MM.1S (cell line): ENCODE measurements around the gene CYP39A1.

Source experiments
- DNase-seq: peaks from one replicate; pipeline ENCODE4 v3.0.0-alpha.2; 2015
- H2AFZ ChIP-seq: fragments of 300-600 bp; sonication (generic); 2 replicates; pipeline ENCODE4 v1.6.0; 2016; ENCODE audit warnings: antibody characterized with exemption, low read length
- H3F3A ChIP-seq: fragments of 300-600 bp; sonication (generic); 2 replicates; pipeline ENCODE4 v1.6.1; 2016; ENCODE audit warnings: mild to moderate bottlenecking, antibody characterized with exemption, low read length, moderate library complexity, mixed read lengths; ENCODE audit not compliant: insufficient read depth
- H3K27ac ChIP-seq: fragments of 300-600 bp; sonication (generic); 2 replicates; pipeline ENCODE4 v1.5.1; 2016; ENCODE audit warnings: mild to moderate bottlenecking, low read length
- H3K27me3 ChIP-seq: fragments of 300-600 bp; sonication (generic); replicated peaks from 2 replicates; pipeline ENCODE4 v1.6.0; 2016; ENCODE audit warnings: low read length; ENCODE audit not compliant: insufficient read depth
- H3K36me3 ChIP-seq: fragments of 300-600 bp; sonication (generic); replicated peaks from 2 replicates; pipeline ENCODE4 v1.6.1; 2016; ENCODE audit warnings: mild to moderate bottlenecking, low read length, mixed read lengths; ENCODE audit not compliant: insufficient read depth
- H3K4me1 ChIP-seq: fragments of 300-600 bp; sonication (generic); 2 replicates; pipeline ENCODE4 v1.6.1; 2016; ENCODE audit warnings: low read length, mixed read lengths
- H3K4me2 ChIP-seq: fragments of 300-600 bp; sonication (generic); 2 replicates; pipeline ENCODE4 v1.6.0; 2016; ENCODE audit warnings: low read depth, low read length
- H3K4me3 ChIP-seq: fragments of 300-600 bp; sonication (generic); 2 replicates; pipeline ENCODE4 v1.5.1; 2016; ENCODE audit warnings: low read length, mixed read lengths
- H3K79me2 ChIP-seq: fragments of 300-600 bp; sonication (generic); 2 replicates; pipeline ENCODE4 v1.6.1; 2016; ENCODE audit warnings: mixed run types, low read length, mixed read lengths
- H3K9ac ChIP-seq: fragments of 300-600 bp; sonication (generic); 2 replicates; pipeline ENCODE4 v1.6.1; 2016; ENCODE audit warnings: low read length, mixed read lengths
- H3K9me2 ChIP-seq: fragments of 300-600 bp; sonication (generic); replicated peaks from 2 replicates; pipeline ENCODE4 v1.6.1; 2016; ENCODE audit warnings: mild to moderate bottlenecking, low read length, mixed read lengths; ENCODE audit not compliant: insufficient read depth
- H3K9me3 ChIP-seq: fragments of 300-600 bp; sonication (generic); replicated peaks from 2 replicates; pipeline ENCODE4 v1.6.1; 2016; ENCODE audit warnings: mild to moderate bottlenecking, low read length, mixed read lengths; ENCODE audit not compliant: insufficient read depth
- H4K20me1 ChIP-seq: fragments of 300-600 bp; sonication (generic); 2 replicates; pipeline ENCODE4 v1.6.1; 2016; ENCODE audit warnings: mild to moderate bottlenecking, low read length, moderate library complexity, mixed read lengths; ENCODE audit not compliant: insufficient read depth
- EZH2 ChIP-seq: fragments of 300-600 bp; sonication (generic); optimal IDR thresholded peaks from 2 replicates; pipeline ENCODE3; 2017; ENCODE audit warnings: low read depth, mild to moderate bottlenecking, antibody characterized with exemption, low read length, mixed read lengths
- EZH2phosphoT487 ChIP-seq: fragments of 300-600 bp; sonication (generic); IDR thresholded peaks from 2 replicates; pipeline ENCODE4 v1.6.1; 2018; ENCODE audit warnings: antibody characterized with exemption, low read length
- TF ChIP-seq, protein P1 (sequence below): fragments of 300-600 bp; sonication (generic); IDR thresholded peaks from 2 replicates; pipeline ENCODE4 v1.5.1; 2016; ENCODE audit warnings: antibody characterized with exemption, low read length, mixed read lengths

Gene CYP39A1

DNA sequence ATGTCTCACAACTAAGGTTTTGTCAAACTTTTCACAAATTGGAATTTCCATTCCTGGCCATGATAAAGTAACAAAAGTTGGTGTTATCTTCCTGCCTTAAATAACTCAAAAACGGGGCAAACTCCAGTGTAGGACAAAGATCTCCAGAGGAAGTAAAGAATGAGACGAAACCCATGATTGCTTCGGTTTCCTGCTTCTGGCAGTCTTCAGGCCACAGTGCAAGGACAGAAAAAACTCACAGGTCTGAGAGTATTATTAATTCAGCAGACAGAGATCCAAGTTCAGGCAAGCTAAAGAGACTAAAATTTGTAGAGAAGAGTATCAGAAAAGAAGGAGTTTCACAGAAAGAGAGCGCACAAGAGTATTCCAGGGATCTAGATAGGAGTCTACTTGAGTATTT is 96.6 kb downstream of the CYP39A1 start:
- no peak overlapping the region for H3K4me2 ChIP-seq

DNA sequence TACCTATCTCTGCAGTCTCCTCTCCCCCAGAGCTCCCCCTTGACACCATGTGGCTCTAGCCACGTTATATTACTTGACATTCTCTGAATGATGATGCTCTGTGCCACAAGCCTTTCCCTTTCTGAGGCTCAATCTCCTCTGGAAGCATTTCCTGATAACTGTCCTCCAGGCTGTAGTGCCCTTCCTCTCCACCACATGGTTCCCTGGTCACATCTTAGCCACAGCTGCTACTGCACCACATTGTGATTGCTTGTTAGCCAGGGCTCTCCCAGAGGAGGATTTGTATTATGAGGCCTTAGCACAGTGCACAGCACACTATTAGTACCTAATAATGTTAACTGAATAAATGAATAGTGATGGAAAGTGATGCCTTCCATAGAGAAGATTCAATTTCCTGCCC is 97.5 kb downstream of the CYP39A1 start:
- H3K27me3 ChIP-seq = no peaks in the 10 kb centered on the region
- H3K79me2 ChIP-seq = no peaks in the 10 kb centered on the region
- H3K4me3 ChIP-seq = no peak overlapping the region
- H3F3A ChIP-seq = no peaks in the 10 kb centered on the region
- H3K9me3 ChIP-seq = no peaks in the 10 kb centered on the region
- no peaks in the 10 kb centered on the region for H3K4me1 ChIP-seq
- H3K27ac ChIP-seq = no peak overlapping the region
- H4K20me1 ChIP-seq = no peaks in the 10 kb centered on the region
- no peak overlapping the region for H3K4me2 ChIP-seq
- no peak overlapping the region for H2AFZ ChIP-seq
- H3K9me2 ChIP-seq = no peaks in the 10 kb centered on the region
- no peak for DNase-seq
- no peak overlapping the region for H3K9ac ChIP-seq
- no peak for TF ChIP-seq EZH2phosphoT487
- TF ChIP-seq, protein P1, sequence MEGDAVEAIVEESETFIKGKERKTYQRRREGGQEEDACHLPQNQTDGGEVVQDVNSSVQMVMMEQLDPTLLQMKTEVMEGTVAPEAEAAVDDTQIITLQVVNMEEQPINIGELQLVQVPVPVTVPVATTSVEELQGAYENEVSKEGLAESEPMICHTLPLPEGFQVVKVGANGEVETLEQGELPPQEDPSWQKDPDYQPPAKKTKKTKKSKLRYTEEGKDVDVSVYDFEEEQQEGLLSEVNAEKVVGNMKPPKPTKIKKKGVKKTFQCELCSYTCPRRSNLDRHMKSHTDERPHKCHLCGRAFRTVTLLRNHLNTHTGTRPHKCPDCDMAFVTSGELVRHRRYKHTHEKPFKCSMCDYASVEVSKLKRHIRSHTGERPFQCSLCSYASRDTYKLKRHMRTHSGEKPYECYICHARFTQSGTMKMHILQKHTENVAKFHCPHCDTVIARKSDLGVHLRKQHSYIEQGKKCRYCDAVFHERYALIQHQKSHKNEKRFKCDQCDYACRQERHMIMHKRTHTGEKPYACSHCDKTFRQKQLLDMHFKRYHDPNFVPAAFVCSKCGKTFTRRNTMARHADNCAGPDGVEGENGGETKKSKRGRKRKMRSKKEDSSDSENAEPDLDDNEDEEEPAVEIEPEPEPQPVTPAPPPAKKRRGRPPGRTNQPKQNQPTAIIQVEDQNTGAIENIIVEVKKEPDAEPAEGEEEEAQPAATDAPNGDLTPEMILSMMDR = no peak
- TF ChIP-seq EZH2 = no peak
- no peaks in the 10 kb centered on the region for H3K36me3 ChIP-seq

More for the DNA sequence above, 96.6 kb downstream of the CYP39A1 start:
- no peak for DNase-seq
- Histone ChIP-seq H3K79me2 (no peaks in the 10 kb centered on the region), H2AFZ (no peak overlapping the region), H3K4me1 (no peaks in the 10 kb centered on the region), H3K27me3 (no peaks in the 10 kb centered on the region), H3K36me3 (no peaks in the 10 kb centered on the region), H4K20me1 (no peaks in the 10 kb centered on the region), H3K9me3 (no peaks in the 10 kb centered on the region), H3K4me3 (no peak overlapping the region), H3F3A (no peaks in the 10 kb centered on the region), H3K9ac (no peak overlapping the region), H3K9me2 (no peaks in the 10 kb centered on the region), H3K27ac (no peak overlapping the region)
- TF ChIP-seq EZH2 (no peak), EZH2phosphoT487 (no peak)
- TF ChIP-seq, protein P1 = no peak

DNA sequence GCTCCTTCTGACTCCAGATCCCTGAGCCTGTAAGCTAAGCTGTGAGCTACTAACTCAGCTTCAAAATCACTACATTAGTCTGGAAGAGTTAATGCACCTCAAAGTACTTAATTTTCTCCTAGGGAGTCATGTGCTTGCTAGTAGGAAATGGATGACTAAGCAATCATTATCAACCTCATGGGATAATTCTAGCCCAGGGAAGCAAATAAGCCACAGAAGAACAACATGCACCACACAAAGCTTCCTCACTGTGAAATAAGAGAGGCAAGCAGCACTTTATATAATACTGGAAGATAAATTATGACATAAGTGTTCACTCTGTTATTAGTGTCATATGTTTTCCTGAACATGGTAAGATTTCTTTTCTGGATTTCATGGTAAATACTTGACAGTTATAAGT is 103.5 kb downstream of the CYP39A1 start:
- no peak overlapping the region for H3K27ac ChIP-seq
- no peak overlapping the region for H2AFZ ChIP-seq
- TF ChIP-seq EZH2phosphoT487 (no peak), EZH2 (no peak)
- TF ChIP-seq, protein P1 = no peak
- H3K4me2 ChIP-seq = no peak overlapping the region
- H3K9me2 ChIP-seq = no peaks in the 10 kb centered on the region
- no peaks in the 10 kb centered on the region for H3K79me2 ChIP-seq
- no peaks in the 10 kb centered on the region for H3F3A ChIP-seq
- no peak overlapping the region for H3K4me3 ChIP-seq
- no peaks in the 10 kb centered on the region for H3K9me3 ChIP-seq
- H3K4me1 ChIP-seq = no peaks in the 10 kb centered on the region
- H4K20me1 ChIP-seq = no peaks in the 10 kb centered on the region
- no peak overlapping the region for H3K9ac ChIP-seq
- H3K27me3 ChIP-seq = no peaks in the 10 kb centered on the region
- no peaks in the 10 kb centered on the region for H3K36me3 ChIP-seq
- no peak for DNase-seq
